GM23248 (cell line): ENCODE results near the gene LRMDA.

Source experiments
- EZH2 ChIP-seq: fragments of 200-600 bp; sonication (generic); IDR thresholded peaks from 2 replicates; pipeline ENCODE4 v1.6.1; 2018; ENCODE audit warnings: antibody characterized with exemption, mild to moderate bottlenecking; ENCODE audit not compliant: insufficient read depth, poor library complexity, severe bottlenecking
- EZH2phosphoT487 ChIP-seq: fragments of 200-600 bp; sonication (generic); IDR thresholded peaks from 2 replicates; pipeline ENCODE4 v1.6.1; 2018; ENCODE audit warnings: antibody characterized with exemption, moderate library complexity, mild to moderate bottlenecking, low read depth; ENCODE audit not compliant: insufficient read depth

GRCh38 chr10:75962395-75963061 is 531.1 kb downstream of the LRMDA start:
- no peak for TF ChIP-seq EZH2phosphoT487
- TF ChIP-seq EZH2, result no peak
